Heart left ventricle (tissue), 16 donors: ENCODE data around the gene TMBIM1. TPM values are rescaled to one million over a fixed set of nuclear protein-coding genes. Genes with fewer than 3 reads are reported as not detected.

Experiments used
- ATAC-seq, 4 donors: fragments of 200-7000 bp; cut with Tn5 transposase; one replicate each; pipeline ENCODE4 v1.9.1; 2020 to 2022; ENCODE audit warnings: moderate library complexity in 4 of 4, mild to moderate bottlenecking in 3 of 4, moderate number of reproducible peaks in 1 of 4
- DNase-seq, 5 donors: peaks; one replicate each; pipeline ENCODE4 v3.0.0-alpha.2; 2020
- H3K27ac ChIP-seq, 12 donors: fragments of 200-600 bp; sonication (generic) in 4 of 12; one replicate each; pipeline versions ENCODE4 v1.5.0 to v1.8.0; 2016 to 2022; ENCODE audit warnings: mild to moderate bottlenecking in 2 of 12
- H3K27me3 ChIP-seq, 9 donors: fragments of 200-600 bp; sonication (generic) in 2 of 9; one replicate each; pipeline versions ENCODE4 v1.5.1 to v1.8.0; 2016 to 2022; ENCODE audit warnings: mild to moderate bottlenecking in 3 of 9
- H3K36me3 ChIP-seq, 9 donors: fragments of 200-600 bp; sonication (generic) in 2 of 9; one replicate each; pipeline versions ENCODE4 v1.5.0 to v1.8.0; 2018 to 2022; ENCODE audit warnings: mild to moderate bottlenecking in 2 of 9
- H3K4me1 ChIP-seq, 12 donors: fragments of 200-600 bp; sonication (generic) in 4 of 12; one replicate each; pipeline versions ENCODE4 v1.5.0 to v1.8.0; 2016 to 2022; ENCODE audit warnings: mild to moderate bottlenecking in 3 of 12
- H3K4me3 ChIP-seq, 12 donors: fragments of 200-600 bp; sonication (generic) in 4 of 12; one replicate each; pipeline versions ENCODE4 v1.5.0 to v1.8.0; 2017 to 2022; ENCODE audit warnings: mild to moderate bottlenecking in 9 of 12, moderate library complexity in 4 of 12
- H3K9me3 ChIP-seq, 12 donors: fragments of 200-600 bp; sonication (generic) in 4 of 12; one replicate each; pipeline versions ENCODE4 v1.5.0 to v1.8.0; 2016 to 2022; ENCODE audit warnings: mild to moderate bottlenecking in 1 of 12
- CTCF ChIP-seq, 12 donors: fragments of 200-600 bp; sonication (generic) in 4 of 12; IDR thresholded peaks; one replicate each; pipeline versions ENCODE4 v1.5.0 to v1.8.0; 2018 to 2022; ENCODE audit warnings: antibody characterized with exemption in 12 of 12, mild to moderate bottlenecking in 5 of 12
- POLR2A ChIP-seq, 2 donors: fragments of 450-650 bp; IDR thresholded peaks; one replicate each; pipeline ENCODE4 v1.6.1; 2017; ENCODE audit warnings: antibody characterized with exemption in 2 of 2, mild to moderate bottlenecking in 2 of 2, moderate library complexity in 2 of 2
- WGBS, 4 donors: extraction: QIAGEN DNeasy Blood & Tissue Kit in 2 of 4; methylation state at CpG; one replicate each; pipeline versions ENCODE4 v1.1.5 to v1.1.7; 2013 to 2018; 5-methylcytosine and 5-hydroxymethylcytosine counted together
- intact Hi-C, 10 donors: fragments of 100-400 bp; cut with DNase I; formaldehyde crosslinking; loops; one replicate each; pipeline versions ENCODE4 v1.11.1 to v1.14.2; 2022
- polyA plus RNA-seq, 2 donors: library from polyadenylated mRNA; stranded (reverse); fragments of 200-250 nt; gene quantifications; one replicate each; pipeline ENCODE4 v1.2.3, GENCODE V29; 2013
- total RNA-seq, 9 donors: library from RNA; depleted of rRNA in 2 of 9; stranded (reverse); fragments of >200 nt in 2 of 9; fragmentation: NEBNext Ultra II Directional in 3 of 9; extraction: Animal tissue kit (Norgen Biotek cat#: 25700) in 3 of 9; gene quantifications; one replicate each; pipeline versions ENCODE4 v1.1.0 to v1.2.4, GENCODE V29; 2016 to 2023
- donor health status: ischemic (EF 13 %, LVEDD 7.1; RV severe dilation, severe dysfunction).
- donor health status: healthy with polysubstance abuse.
- donor health status: DM: no; HTN: yes; CAD: no.
- donor health status: DM: no; HTN: no; CAD: no.
- donor health status: ischemic (EF 25% LVEDD 6.9; RV normal size, moderate dysfunction).
- donor health status: ischemic (EF 25% LVEDD 5.7; RV mildly dilated, moderate dysfunction).
- donor health status: healthy.
- donor health status: DM: yes; HTN: yes; CAD: no.
- donor health status: ischemic (EF 35%, LVEDD 5.7; RV mildly dilated, moderate dysfunction).
- donor health status: nonischemic (EF 11% LVEDD 7.7; RV severe dilation, severe dysfunction).
- donor health status: DM: yes; HTN: yes; CAD: no.
- donor health status: PGD.
- donor health status: ischemic (EF 29% LVEDD 5.4; RV normal size, mild dysfunction).
- donor health status: nonischemic (EF 23%, LVEDD 6.1; RV moderate dilation, normal function).

Gene TMBIM1
- total and polyA plus RNA-seq, 11 donors = 41.8 to 208 (median 126) TPM

DNA sequence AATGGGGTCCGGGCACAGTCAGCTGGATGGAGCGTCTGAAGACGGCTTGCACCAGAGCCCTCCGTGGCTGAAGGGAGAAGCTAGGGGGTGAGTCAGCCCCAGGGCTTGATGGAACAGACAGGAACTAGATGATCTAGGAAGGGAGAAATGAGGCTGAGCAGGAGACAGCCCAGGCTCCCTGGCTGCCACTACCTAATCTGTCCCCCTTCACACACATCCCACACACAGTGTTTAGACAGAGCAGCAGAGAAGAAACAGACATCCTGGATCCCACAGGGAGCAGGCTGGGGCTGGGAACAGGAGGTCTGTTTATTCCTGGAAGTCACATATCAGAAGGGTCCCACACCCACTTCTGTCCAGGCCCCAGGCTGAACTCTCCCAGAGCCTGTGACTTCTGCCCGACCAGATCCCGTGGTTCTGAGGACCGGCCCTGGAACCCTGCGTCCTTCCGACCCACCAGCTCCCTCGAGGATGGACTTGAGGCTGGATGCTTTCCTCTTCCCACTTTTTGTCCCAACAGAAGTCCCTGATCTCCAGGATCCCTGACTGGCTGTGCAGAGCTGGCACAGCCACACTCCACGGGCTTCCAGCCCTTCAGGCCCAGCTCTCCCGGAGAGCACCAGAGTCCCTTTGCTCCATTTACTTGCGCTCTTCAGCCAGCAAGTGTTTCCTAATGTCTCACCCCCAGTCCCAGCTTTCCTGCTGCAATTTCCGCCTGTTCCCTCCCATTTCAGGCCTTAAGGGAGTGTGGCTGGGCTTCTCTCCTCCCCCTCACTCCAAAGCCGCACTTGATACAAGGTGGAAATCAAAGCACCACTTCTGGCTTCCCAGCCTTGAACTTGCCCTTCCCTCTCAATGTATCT, 33.0 kb downstream of the TMBIM1 start:
- intact Hi-C loops = loop anchor here in 7 of 10 donors (1.0 to 5.0 kb wide), 5 partner anchors 37 to 73 kb away; partner anchors contain the start of gene ARPC2 (in 2 of the 7)
- peak; percentile 78 to 87 (median 79) for DNase-seq
- Histone ChIP-seq H3K4me3 (peak overlapping the region in 8 of 12 donors; percentile 6 to 29 (median 16)), H3K27ac (peak overlapping the region; percentile 75 to 93 (median 88)), H3K9me3 (no peaks in the 10 kb centered on the region), H3K4me1 (peaks cover 3 to 75% (median 56%) of the 10 kb centered on the region in 12 donors), H3K36me3 (peaks cover 0 to 48% (median 35%) of the 10 kb centered on the region in 9 donors), H3K27me3 (no peaks in the 10 kb centered on the region)
- WGBS, 4 donors = 26 to 34% (median 28%) methylated on average over 14 to 15 of the region's 15 CpGs
- peak in 1 of 12 donors; percentile 11 for TF ChIP-seq CTCF (IDR thresholded peaks at IDR 0.05)
- TF ChIP-seq POLR2A (IDR thresholded peaks at IDR 0.05) = peak in 1 of 2 donors; percentile 21
- peak; percentile 82 to 86 (median 86) for ATAC-seq

- 53 to 62% (median 59%) methylated on average over 8 of the region's 8 CpGs for WGBS, 4 donors
- DNase-seq (no peak), ATAC-seq (peak in 1 of 4 donors; percentile 6)
- Histone ChIP-seq H3K27ac (peak overlapping the region in 7 of 12 donors; percentile 7 to 88 (median 49)), H3K4me1 (peaks cover 3 to 58% (median 45%) of the 10 kb centered on the region in 12 donors), H3K36me3 (peaks cover 0 to 48% (median 40%) of the 10 kb centered on the region in 9 donors), H3K4me3 (no peak overlapping the region), H3K9me3 (no peaks in the 10 kb centered on the region), H3K27me3 (no peaks in the 10 kb centered on the region)
- intact Hi-C loops = loop anchor here in 6 of 10 donors (5.0 kb wide), 3 partner anchors 35 to 70 kb away; partner anchors contain the start of gene ARPC2 (in 1 of the 6)
- no peak for TF ChIP-seq POLR2A (IDR thresholded peaks at IDR 0.05)
- TF ChIP-seq CTCF (IDR thresholded peaks at IDR 0.05) = peak; percentile 24 to 55 (median 38)
These were observed 34.8 kb downstream of the TMBIM1 start for GRCh38 chr2:218257390-218257981.

DNA sequence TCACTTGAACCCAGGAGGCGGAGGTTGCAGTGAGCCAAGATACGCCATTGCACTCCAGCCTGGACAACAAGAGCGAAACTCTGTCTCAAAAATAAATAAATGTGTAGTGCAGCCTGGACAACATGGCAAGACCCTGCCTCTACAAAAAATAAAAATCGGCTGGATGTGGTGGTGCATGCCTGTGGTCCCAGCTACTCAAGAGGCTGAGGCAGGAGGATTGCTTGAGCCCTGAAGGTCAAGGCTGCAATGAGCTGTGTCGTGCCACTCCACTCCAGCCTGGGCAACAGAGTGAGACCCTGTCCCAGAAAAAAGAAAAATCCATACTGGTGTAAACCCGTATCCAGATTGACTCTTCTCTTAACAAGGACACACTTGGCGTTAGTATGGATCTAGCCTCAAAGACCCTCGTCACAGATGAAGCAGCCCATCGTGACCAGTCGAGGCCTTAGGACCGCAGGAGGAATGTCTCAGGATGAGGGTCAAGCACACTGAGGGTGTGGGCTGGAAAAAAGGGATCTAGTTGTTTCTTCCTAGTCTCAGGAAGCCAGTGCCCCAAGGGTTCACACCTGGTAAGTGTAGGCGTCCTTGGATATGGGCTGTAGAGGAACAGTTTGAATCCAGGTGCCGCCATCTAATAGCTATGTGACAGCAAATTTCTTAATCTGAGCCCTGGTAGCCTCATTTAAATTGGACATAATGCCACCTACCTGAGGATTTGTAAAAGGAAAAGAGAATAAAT, 35.5 kb downstream of the TMBIM1 start:
- H3K36me3 ChIP-seq = peaks cover 0 to 54% (median 47%) of the 10 kb centered on the region in 9 donors
- H3K4me1 ChIP-seq = peaks cover 0 to 56% (median 42%) of the 10 kb centered on the region in 12 donors
- H3K27me3 ChIP-seq = no peaks in the 10 kb centered on the region
- H3K4me3 ChIP-seq = no peak overlapping the region
- intact Hi-C loops = loop anchor here in 6 of 10 donors (5.0 kb wide), 3 partner anchors 34 to 69 kb away; partner anchors contain the start of gene ARPC2 (in 1 of the 6)
- DNase-seq (no peak), ATAC-seq (no peak)
- peak overlapping the region in 5 of 12 donors; percentile 7 to 88 (median 49) for H3K27ac ChIP-seq
- no peaks in the 10 kb centered on the region for H3K9me3 ChIP-seq
- TF ChIP-seq POLR2A (IDR thresholded peaks at IDR 0.05) (no peak), CTCF (IDR thresholded peaks at IDR 0.05) (no peak)
- 94 to 97% (median 95%) methylated on average over 13 of the region's 13 CpGs for WGBS, 4 donors
